SW 1271 (cell line): ENCODE measurements around the gene PTPRN2.

ENCODE experiments used
- DNase-seq, 2 experiments: peaks; one replicate each; lab custom pipeline; 2025; lab: John Stamatoyannopoulos, UW

The PTPRN2 gene

GRCh38 chr7:158576050-158576762 lies 11.4 kb downstream of the PTPRN2 start:
- DNase-seq, result no peak

- DNase-seq, result no peak
Observed at GRCh38 chr7:158574308-158575036, 13.2 kb downstream of the PTPRN2 start.

- DNase-seq, result no peak
Observed at GRCh38 chr7:158573310-158573709, 14.3 kb downstream of the PTPRN2 start.

DNA sequence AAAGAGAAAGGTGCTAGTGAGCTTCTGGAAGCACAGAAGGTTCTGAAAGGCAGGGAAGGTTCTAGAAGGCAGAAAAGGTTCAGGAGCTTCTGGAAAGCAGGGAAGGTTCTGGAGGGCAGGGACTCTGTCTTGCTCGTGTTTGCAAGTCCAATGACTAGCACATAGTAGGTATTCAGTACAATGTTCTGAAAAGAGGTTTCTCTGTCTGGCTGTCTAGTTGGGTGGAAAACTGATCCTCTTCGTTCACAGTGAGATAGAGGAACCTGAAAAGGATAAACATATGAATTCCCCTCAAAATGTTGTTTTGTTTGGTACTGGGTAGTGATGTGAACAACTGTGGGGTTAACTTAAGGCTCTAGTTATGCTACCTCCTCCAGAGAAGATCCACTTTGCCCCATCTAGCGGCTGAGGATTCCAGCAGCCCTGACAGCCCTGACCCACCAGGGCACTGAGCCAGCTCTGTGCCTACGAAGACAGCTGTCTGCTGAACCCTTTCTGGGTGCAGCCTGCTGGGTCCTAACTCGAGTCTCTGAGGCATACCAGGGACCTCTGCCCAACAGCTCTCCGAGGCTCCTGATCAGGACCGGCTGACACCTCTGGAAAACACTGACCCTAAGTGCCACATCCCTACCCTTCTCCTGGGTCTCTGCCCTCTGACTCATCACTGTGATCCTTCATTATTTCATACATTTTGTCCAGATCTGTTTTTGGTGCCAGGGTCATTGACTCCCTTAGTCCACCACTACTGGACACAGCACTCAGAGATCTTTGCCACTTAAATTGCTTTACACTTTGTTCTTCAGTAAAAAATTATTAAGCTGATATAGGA lies 15.4 kb downstream of the PTPRN2 start:
- no peak for DNase-seq

GRCh38 chr7:158570449-158571170 lies 17.0 kb downstream of the PTPRN2 start:
- DNase-seq, result no peak

GRCh38 chr7:158569858-158570323 lies 17.7 kb downstream of the PTPRN2 start:
- DNase-seq, result no peak

- no peak for DNase-seq
Observed at GRCh38 chr7:158568974-158569857, 18.4 kb downstream of the PTPRN2 start.

GRCh38 chr7:158567153-158567603 lies 20.4 kb downstream of the PTPRN2 start:
- DNase-seq, result no peak

DNA sequence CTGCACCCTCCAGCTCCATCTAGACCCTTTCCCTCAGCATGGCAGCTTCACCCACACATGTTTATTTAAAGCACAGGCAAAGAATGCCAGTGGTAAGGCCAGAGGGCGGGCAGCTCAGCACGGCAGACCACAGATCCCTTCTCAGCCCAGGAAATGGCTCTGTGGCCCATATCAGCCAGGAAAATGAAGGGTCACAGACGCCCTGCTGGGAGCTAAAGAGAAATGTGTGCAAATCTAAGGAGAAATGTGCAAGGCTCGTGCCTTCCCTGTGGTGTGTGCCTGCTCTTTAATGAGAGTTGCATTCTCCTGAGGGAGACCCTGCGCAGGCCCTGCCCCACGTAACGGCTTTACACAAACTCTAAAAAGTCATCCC lies 23.0 kb downstream of the PTPRN2 start:
- DNase-seq, result no peak

- no peak for DNase-seq
Observed at GRCh38 chr7:158563911-158564662, 23.5 kb downstream of the PTPRN2 start.

DNA sequence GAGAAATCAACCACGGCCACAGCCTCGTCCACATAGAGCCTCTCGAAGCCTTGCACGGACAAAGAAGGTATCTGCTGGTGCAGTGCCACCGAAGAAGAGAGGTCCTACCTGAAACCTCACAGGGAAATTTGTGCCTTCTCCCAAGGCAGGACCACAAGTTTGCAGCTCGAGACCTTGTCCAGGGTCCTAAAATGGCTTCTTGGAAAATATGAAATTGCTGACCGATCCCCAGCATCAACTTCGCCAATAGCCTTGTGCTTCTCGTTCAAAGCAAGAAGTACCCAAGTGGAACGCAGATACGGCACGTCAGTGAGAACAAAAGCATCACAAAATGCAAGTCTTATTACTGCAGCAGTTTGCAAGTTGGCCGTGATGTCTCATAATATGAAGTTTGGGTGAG lies 24.6 kb downstream of the PTPRN2 start:
- DNase-seq, result no peak

GRCh38 chr7:158562517-158562916 lies 25.1 kb downstream of the PTPRN2 start:
- no peak for DNase-seq

DNA sequence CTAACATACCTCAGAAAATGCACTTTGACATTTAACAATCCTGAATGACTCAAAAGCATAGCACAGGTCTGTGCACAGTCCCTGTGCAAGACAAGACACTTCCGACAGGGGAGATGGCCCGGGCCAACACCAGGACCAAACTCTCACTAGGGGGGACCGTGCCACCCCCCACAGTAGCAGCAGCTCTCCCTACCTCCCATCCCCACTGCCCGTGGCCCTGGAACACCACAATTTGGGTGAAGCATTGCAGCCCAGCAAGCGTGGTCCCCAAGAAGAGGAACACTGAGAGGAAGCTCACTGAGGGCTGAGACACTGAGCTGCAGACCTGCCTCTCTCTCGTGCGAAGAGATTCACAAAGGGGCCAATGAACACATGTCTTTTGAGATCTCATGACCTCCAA lies 26.0 kb downstream of the PTPRN2 start:
- no peak for DNase-seq

DNA sequence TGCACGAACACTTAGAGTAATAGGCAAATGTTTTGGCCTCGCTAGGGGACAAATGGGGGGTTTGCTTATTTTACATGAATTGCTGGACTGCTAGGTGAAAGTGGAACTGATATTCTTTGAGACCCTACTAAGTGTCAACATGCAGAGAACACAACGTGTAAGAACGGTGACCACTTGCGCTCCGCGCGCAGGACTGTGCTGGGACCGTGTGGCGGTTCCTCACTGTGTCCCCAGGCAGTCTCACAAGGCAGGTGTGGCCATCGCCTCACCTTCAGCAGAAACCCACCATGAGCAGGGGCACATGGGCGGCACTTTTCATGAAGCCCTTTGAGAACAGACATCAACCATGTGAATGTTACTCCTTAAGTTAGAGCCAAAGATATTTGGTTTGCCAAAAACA lies 27.2 kb downstream of the PTPRN2 start:
- no peak for DNase-seq

DNA sequence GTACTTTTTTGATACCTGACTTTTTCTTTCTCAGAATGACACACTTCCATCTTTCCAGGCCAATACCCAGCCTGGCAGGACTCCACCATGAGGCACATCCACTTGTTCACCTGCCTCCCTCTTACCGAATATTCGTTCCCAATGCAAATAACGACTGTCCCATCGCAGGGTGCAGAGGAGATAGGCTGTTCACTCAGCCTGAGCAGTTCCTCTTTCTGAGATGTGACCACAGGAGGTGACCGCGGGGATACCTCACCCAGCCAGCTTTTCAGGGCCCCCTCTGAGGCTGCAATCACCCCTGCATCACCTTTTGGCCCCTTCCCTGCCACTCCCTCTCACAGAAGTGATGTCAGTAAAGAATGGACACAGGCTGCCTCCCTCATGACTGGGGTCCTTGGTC lies 28.3 kb downstream of the PTPRN2 start:
- DNase-seq, result no peak

GRCh38 chr7:158558816-158559215 lies 28.8 kb downstream of the PTPRN2 start:
- DNase-seq, result no peak

DNA sequence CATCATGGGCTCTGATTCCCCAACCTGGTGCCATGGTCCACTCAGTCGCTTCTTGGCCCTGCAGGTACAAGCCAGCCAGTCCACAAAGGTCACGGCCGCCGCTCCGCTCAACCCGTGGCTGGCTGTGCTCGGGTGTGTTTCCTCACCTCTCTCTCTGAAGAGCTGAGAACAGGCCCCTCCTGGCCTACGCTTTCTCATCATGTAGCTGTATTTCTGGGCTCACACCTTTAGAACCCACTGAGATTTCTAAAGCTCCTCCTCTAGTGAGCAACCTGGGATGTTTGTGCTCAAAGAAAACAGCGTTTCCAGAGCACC lies 30.2 kb downstream of the PTPRN2 start:
- no peak for DNase-seq

DNA sequence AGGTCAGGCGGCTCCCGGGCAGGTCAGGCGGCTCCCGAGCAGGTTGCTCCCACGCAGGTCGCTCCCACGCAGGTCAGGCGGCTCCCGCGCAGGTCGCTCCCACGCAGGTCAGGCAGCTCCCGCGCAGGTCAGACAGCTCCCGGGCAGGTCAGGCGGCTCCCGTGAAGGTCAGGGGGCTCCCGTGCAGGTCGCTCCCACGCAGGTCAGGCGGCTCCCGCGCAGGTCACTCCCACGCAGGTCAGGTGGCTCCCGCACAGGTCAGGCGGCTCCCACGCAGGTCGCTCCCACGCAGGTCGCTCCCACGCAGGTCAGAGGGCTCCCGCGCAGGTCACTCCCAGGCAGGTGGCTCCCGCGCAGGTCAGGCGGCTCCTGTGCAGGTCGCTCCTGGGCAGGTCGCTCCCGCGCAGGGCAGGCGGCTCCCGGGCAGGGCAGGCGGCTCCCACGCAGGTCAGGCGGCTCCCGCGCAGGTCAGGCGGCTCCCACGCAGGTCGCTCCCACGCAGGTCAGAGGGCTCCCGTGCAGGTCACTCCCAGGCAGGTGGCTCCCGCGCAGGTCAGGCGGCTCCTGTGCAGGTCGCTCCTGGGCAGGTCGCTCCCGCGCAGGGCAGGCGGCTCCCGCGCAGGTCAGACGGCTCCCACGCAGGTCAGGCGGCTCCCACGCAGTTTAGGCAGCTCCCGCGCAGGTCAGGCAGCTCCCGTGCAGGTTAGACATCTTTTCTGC lies 30.7 kb downstream of the PTPRN2 start:
- DNase-seq, result no peak

DNA sequence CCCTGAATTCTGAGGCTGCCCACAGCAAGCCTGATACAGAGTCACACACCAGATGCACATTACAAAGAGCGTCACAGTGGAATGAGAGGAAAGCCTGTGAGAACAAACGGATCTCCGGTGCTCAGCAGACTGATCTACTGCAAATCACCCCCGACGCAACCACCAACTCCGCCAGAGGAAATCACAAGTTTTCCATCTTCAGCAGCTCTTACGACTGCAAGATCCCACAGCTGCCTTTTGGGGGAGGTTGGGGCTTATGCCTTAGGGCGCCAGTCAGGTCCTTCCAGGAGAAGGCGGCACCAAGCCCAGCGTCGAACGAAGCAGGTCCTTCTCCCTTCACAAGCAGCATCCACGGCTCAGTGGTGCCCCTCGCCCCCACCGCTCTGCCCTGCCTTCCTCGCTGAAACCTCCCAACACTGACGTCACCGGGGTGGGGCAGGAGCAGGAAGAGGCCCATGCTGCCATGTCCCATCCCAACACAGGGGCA lies 32.5 kb downstream of the PTPRN2 start:
- no peak for DNase-seq
